Measurements from ENCODE around the gene TRIML2.

GRCh38 chr4:188109157-188109755 lies at the start of gene TRIML2:
- no peak for TF ChIP-seq ZFP30 (CRISPR knock-in tag; IDR thresholded peaks at IDR 0.05)
- TF ChIP-seq ZNF8 (CRISPR knock-in tag; IDR thresholded peaks at IDR 0.05), result no peak
- TF ChIP-seq CREB5 (CRISPR knock-in tag; IDR thresholded peaks at IDR 0.05; ENCODE audit: low read depth), result no peak
- no peak for TF ChIP-seq ZC3H10 (CRISPR knock-in tag; IDR thresholded peaks at IDR 0.05)
